IPS-NIHi11 (cell line): Measurements from ENCODE around the gene TOB1.

Experiments
- DNase-seq: peaks from one replicate; pipeline ENCODE4 v3.0.0; 2012; ENCODE audit warnings: mixed read lengths, low spot score

Gene TOB1

DNA sequence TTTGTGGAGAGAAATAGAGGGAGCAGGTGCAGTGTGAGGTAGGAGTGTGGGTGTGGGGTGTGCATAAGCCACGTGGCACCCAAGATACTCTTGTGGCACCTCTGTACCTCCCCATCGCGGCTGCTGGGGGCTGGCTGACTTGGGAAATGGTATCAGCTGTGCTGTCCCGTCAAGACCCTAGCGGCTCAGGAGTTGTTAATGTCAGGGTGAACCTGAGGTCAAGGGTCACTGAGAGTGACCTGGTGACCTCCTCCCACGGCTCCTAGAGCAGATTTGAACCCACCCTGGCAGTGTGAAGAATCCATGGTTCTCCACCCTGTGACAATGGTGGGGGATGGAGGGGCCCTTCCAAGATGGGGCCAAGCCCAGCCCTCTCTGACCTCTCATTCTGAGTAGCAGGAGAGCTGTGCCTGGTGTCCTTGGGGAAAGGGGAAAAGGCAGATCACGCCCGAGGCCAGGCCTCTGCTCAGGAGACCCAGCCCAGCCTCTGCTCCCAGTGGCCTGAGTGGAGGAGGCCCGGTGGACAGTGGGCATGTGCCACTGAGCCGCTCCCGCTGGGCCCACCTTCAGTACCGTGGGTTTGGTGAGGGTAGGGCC is 33.8 kb downstream of the TOB1 start:
- no peak for DNase-seq

DNA sequence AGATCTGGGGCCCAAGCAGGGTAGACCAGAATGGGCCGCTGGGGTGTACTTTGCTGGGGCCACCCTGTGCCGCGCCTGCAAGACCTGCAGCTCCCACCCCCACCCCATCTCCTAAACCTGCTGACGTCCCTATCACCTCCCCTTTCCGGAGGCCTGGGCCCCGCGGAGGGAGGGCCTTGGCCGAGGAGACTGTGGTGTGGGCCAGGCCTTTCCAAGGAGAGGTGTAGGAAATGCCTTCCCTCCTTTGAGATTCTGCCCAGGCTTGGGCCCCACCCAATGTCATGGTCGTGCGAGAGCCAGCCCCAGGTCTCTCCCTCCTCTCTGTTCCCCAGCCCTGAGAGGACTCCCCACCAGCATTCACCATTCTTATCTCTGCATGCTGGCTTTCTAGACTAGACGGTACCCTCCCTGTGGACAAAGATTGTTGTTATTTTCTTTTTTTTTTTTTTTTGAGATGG is 34.7 kb downstream of the TOB1 start:
- DNase-seq, result peak; percentile 62

DNA sequence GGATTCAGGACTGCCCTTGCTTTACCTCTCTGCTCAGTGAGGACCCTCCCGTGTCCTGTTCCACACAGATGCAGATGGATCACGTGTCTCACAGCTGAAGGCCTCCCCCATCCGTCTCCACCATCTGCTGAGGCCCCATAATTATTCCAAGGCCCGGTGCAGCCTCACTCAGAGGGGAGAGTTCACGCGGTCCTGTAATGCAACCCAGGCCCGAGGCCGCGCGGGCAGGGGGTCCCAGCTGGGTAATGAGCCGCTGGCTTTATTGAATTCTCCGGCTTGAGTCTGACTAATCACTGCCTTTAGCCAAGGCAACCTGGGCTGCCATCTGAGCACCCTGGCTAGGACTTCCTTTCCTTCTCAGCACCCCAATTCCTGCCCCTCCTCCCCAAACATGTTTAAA is 35.2 kb downstream of the TOB1 start:
- DNase-seq, result peak; percentile 57

DNA sequence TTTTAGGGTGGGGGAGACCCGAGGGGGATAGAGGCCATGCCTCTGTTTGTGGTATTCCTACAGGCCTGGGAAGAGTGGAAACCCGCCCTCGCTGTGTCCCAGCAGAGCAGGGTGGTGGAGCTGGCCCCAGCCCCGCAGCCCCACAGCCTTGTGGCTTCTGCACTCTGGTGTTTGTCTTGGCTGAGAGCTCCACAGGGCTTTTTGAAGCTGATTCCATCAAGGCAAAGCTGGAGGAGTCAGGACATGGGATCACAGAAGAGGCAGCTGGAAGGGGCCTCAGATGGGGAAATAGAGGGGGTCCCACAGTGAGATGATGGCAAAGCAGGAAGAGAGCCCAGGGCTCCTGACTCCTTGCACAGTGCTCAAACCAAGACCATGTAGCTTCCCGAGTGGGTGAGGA is 35.8 kb downstream of the TOB1 start:
- DNase-seq, result no peak

GRCh38 chr17:50829332-50829731 is 36.8 kb downstream of the TOB1 start:
- no peak for DNase-seq

GRCh38 chr17:50828508-50829170 is 37.5 kb downstream of the TOB1 start:
- DNase-seq, result no peak

DNA sequence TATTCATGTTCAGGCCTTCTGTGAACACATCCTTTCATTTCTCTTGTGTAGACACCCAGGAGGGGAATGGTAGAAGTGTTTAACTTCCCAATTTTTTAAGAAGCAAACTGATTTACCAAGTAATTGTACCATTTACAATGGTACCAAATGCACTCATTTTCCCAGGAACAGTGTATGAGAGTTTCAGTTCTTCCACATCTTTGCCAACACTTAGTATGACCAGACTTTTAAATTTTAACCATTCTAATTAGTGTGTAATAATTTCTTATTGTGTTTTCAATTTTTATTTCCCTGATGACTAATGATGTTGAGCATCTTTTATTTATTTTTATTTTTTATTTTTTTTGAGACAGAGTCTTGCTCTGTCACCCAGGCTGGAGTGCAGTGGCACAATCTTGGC is 41.0 kb downstream of the TOB1 start:
- DNase-seq, result no peak

- DNase-seq, result no peak
Measured at GRCh38 chr17:50824429-50824828, 41.7 kb downstream of the TOB1 start.

DNA sequence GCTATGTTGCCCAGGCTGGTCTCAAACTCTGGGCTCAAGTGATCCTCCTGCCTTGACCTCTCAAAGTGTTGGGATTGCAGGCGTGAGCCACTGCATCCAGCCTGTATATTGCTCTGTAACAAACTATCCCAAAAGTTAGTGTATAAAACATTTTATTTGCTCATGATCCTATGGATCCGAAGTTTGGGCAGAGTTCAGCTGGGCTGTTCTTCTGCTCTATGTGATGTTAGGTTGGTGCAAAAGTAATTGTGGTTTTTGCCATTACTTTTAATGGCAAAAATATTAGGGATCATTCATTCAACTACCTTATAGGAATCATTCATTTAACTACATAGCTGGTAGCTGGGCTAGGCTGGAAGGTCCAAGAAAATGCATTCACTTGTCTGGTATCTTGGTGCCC is 43.6 kb downstream of the TOB1 start:
- no peak for DNase-seq

- no peak for DNase-seq
Measured at GRCh38 chr17:50820651-50821050, 45.5 kb downstream of the TOB1 start.

DNA sequence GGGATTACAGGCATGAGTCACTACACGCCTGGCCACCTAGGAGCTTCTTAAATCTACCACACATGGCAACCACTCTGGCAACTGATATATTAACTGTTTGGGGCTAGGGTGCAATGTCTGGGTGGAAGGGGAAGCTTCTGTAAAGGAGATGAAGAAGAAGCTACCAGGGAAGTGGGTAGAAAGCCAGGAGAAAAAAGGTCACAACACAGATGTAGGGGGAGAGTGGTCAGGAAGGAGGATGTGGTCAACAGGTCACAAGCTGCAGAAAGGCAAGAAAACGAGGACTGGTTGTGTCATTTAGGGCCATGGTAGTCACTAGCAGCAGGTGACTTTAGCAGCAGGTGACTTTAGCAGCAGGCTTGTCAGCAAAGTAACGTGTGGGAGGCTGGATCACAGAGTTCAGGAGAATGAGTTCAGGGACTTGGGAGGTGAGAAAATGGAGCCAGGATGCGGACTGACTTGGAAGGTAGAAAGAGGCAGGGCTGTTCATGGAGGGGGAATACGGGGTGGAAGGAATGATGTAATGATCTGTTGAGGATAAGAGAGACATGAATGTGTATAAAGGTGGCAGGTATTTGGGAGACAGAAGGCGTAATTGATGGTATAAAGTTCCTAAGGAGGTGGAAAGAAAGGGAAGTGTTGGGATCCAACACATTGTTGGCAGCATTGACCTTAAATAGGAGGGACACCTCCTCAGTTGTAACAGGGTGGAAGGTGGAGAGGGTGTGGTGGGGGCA is 47.1 kb downstream of the TOB1 start:
- DNase-seq, result no peak

DNA sequence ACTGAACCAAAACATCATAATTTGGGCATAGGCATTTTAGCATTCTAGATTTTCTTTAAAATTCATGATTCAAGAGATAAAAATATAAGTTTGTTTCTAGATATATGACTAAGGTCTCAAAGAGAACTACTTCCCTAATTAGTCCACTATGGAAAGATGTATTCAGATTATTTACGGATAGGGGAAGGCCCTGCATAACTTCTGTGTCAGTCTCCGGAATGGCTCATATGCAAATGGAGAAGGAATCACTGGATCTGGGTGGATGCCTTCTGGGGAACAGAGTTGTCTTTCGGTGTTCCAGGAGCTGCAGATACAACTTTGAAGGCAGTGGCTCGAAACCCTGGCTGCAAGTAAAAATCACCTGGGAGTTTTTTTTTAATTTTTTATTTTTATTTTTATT is 47.9 kb downstream of the TOB1 start:
- DNase-seq, result no peak

DNA sequence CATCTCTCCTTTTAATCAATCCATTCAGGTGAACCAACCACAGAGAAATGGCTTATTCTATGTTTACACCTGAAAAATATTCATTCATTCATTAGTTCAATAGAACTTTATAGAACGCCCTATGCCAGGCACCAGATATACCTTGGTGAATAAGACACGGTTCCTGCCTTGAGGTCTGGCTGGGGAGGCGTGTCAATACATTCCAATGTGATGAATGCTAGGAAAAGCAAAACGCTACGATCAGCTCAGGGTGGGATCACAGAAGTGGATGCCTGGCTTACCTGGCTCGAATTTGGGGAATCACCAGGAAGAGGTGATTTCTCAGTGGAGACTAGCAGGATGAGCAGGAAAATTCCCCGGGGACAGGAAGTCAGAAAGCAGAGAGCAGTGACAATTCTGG is 48.3 kb downstream of the TOB1 start:
- DNase-seq, result no peak

- peak; percentile 80 for DNase-seq
Measured at GRCh38 chr17:50816771-50817751, 49.1 kb downstream of the TOB1 start.

DNA sequence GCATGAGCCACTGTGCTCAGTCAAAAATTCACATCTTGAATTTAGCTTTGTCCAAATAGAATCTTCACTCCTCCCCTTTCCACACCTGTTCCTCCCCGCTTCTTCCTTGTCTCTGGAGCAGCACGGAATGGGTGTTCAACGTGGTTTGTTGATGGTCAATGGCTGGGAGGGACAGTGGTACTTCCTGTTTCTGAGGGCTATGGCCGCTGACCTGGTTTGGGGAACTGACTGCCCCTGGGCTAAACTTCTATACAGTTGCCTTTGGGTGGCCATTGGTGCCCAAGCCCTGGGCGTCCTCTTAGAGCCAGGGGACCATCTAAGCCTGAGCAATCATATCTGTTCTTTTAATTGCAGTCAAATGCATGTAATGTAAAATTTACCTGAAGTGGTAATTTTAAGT is 49.9 kb downstream of the TOB1 start:
- DNase-seq, result no peak

DNA sequence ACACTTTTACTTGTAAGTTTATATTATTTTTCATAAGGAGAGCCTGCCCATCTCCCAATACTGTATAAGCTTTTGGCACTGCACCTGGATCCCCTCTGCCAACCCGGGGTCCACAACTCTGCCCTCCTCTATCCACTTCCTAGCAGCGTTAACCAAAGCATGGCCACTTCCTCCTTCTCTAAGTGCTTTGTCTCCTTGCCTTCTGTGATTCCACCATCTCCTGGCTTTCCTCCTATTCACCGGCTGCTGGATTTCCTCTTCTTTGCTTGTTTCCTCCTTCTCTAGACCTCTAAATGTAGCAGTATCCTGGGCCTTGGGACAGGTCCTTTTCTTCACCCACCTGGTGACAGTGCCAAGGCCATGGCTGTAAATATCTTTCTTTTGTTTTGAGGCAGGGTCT is 50.8 kb downstream of the TOB1 start:
- DNase-seq, result no peak

DNA sequence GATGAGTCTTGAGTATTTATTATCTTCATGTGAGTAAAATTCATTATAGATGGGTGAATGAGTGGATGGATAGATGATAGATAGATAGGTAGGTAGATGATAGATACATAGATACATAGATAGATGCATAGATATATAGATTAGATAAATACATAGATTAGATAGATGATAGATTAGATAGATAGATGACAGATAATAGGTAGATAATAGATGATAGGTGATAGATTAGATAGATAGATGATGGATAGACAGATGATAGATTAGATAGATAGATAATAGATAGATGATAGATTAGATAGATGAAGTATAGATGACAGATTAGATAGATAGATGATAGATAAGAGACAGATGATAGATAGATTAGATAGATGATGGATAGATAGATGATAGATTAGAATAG is 52.6 kb downstream of the TOB1 start:
- DNase-seq, result no peak
